ENCODE data around the gene SH3D21. TPM values are rescaled to one million over a fixed set of nuclear protein-coding genes. Genes with fewer than 3 reads are reported as not detected.

Gene SH3D21
- total and polyA plus RNA-seq, 2 of the 8 experiments (the other 6 are each of a cell fraction or from before 2014, with no cell fraction given) = 3.4 to 8.6 TPM

- Histone ChIP-seq H2BK120ac (replicated peaks; ENCODE audit: low read depth, low read length) (peak overlapping the region; percentile 13), H3K56ac (replicated peaks; ENCODE audit: insufficient read length, low read depth, low read length) (no peak overlapping the region), H3K18ac (ENCODE audit: extremely low read depth, low read length) (no peak overlapping the region; the same call in none of the 2 replicates), H2BK12ac (ENCODE audit: low read depth, low read length) (peak overlapping the region; percentile 3; the same call in 1 of the 2 replicates), H3K27me3 (replicated peaks in 1 of 4; ENCODE audit: control insufficient read depth in 3 of 4, extremely low read depth in 1 of 4, insufficient read depth in 3 of 4, low read length in 3 of 4) (peaks cover 0 to 39% (median 20%) of the 10 kb centered on the region in 4 experiments; a peak in 5 of 7 replicates), H3K4me2 (ENCODE audit: insufficient read depth in 1 of 2, low read depth in 2 of 2, low read length in 2 of 2) (peak overlapping the region; percentile 79 to 88), H3K79me2 (ENCODE audit: control insufficient read depth in 1 of 2, insufficient read depth in 2 of 2, low read length in 2 of 2) (no peaks in the 10 kb centered on the region), H4K8ac (ENCODE audit: extremely low read depth, insufficient read depth, low read length) (peak overlapping the region; percentile 9; the same call in 1 of the 2 replicates), H3K23me2 (ENCODE audit: low read depth, low read length) (peaks cover 30% of the 10 kb centered on the region), H3K14ac (ENCODE audit: insufficient read length) (no peak overlapping the region), H2AFZ (ENCODE audit: low read length) (no peak overlapping the region), H4K20me1 (replicated peaks in 1 of 2; ENCODE audit: control insufficient read depth in 1 of 2, insufficient read depth in 2 of 2, low read length in 2 of 2) (no peaks in the 10 kb centered on the region), H3K23ac (ENCODE audit: insufficient read length) (no peak overlapping the region), H3K79me1 (ENCODE audit: low read depth, low read length) (no peaks in the 10 kb centered on the region; the same call in 1 of the 2 replicates), H2BK20ac (ENCODE audit: low read length) (no peak overlapping the region), H3K4ac (replicated peaks; ENCODE audit: insufficient read length, low read depth, low read length) (no peak overlapping the region), H2BK5ac (ENCODE audit: low read depth, low read length) (no peak overlapping the region), H3K9me3 (ENCODE audit: insufficient read depth in 2 of 2, low read depth in 1 of 2, low read length in 1 of 2) (no peaks in the 10 kb centered on the region), H2BK15ac (ENCODE audit: low read length) (no peak overlapping the region), H3K27ac (ENCODE audit: low read depth, low read length) (no peak overlapping the region), H3K9ac (replicated peaks in 1 of 4; ENCODE audit: extremely low read depth in 1 of 4, low read depth in 3 of 4, low read length in 3 of 4) (peak overlapping the region in 2 of 4 experiments; percentile 2 to 71; a peak in 3 of 7 replicates), H3K4me3 (ENCODE audit: extremely low read depth in 1 of 4, insufficient read depth in 2 of 4, low read depth in 3 of 4, low read length in 4 of 4) (peak overlapping the region; percentile 27 to 67 (median 48)), H4K91ac (replicated peaks; ENCODE audit: insufficient read length, low read length) (no peak overlapping the region), H3K4me1 (replicated peaks in 1 of 4; ENCODE audit: control insufficient read depth in 3 of 4, insufficient read depth in 4 of 4, low read length in 3 of 4) (peaks cover 0 to 28% (median 16%) of the 10 kb centered on the region in 4 experiments; a peak in 6 of 7 replicates), H2AK5ac (ENCODE audit: low read depth, low read length) (no peak overlapping the region), H3K36me3 (ENCODE audit: control insufficient read depth in 2 of 4, insufficient read depth in 4 of 4, low read length in 3 of 4) (no peaks in the 10 kb centered on the region; a peak in 1 of 8 replicates), H4K5ac (ENCODE audit: insufficient read length, low read depth, low read length) (no peak overlapping the region)
- WGBS, 2 experiments (ENCODE audit: extremely low coverage in 1 of 2, insufficient coverage in 1 of 2, insufficient read length in 1 of 2, insufficient replicate concordance in 2 of 2, low coverage in 1 of 2, low lambda C conversion rate in 2 of 2, missing lambda C conversion rate in 1 of 2) = 1% methylated on average over 58 of the region's 83 CpGs; no CpG with 5 or more reads in 1 of the 2 experiments
- FAIRE-seq = no peak
- POLR2A ChIA-PET (ENCODE audit: partially characterized antibody) = interaction anchor here (0.8 to 9.3 kb wide), 24 partner anchors 9 to 236 kb away, joined by 3 to 130 read pairs (median 4); partner anchors contain the start of genes LSM10, MAP7D1, SH3D21 and STK40
- DNase-seq (ENCODE audit: low read depth in 1 of 2, low spot score in 2 of 2) = peak in 1 of 2 experiments; percentile 79
- CTCF ChIA-PET (ENCODE audit: partially characterized antibody) = interaction anchor here (1.6 to 2.8 kb wide), 3 partner anchors 19 to 46 kb away, joined by 7 to 20 read pairs (median 15); no protein-coding TSS in a partner anchor
- TF ChIP-seq RBBP5 (IDR thresholded peaks at IDR 0.05; ENCODE audit: borderline replicate concordance, low read depth, low read length) (0 out of 2 replicates have a peak, but pooled peaks have one; percentile 30), POLR2A (IDR thresholded peaks at IDR 0.05; ENCODE audit: control extremely low read depth in 1 of 2, low read depth in 2 of 2, low read length in 2 of 2) (peak in 1 of 2 experiments; percentile 53; a peak in 2 of 3 replicates), HDAC2 (IDR thresholded peaks at IDR 0.05; ENCODE audit: borderline replicate concordance in 1 of 2, low read depth in 2 of 2, low read length in 2 of 2) (no peak), E2F6 (IDR thresholded peaks at IDR 0.05) (no peak), MAX (IDR thresholded peaks at IDR 0.05) (0 out of 2 replicates have a peak, but pooled peaks have one; percentile 38), KDM4A (IDR thresholded peaks at IDR 0.05; ENCODE audit: low read depth, low read length, severe bottlenecking) (peak; percentile 52), CREB1 (IDR thresholded peaks at IDR 0.05) (0 out of 2 replicates have a peak, but pooled peaks have one; percentile 0), EP300 (IDR thresholded peaks at IDR 0.05; ENCODE audit: borderline replicate concordance in 1 of 2, low read depth in 2 of 2, low read length in 2 of 2) (no peak)
These were observed 16.8 kb downstream of the SH3D21 start for GRCh38 chr1:36322786-36323635.
